ENCODE results near the gene PIP4K2C. TPM values are rescaled to one million over a fixed set of nuclear protein-coding genes. Genes with fewer than 3 reads are reported as not detected.
A peak's percentile ranks its signal among the peaks of the same experiment; 100 is the strongest.

PIP4K2C gene
- total RNA-seq, 4 donors from 2014 or later = 38.4 to 308 (median 45.8) TPM

DNA sequence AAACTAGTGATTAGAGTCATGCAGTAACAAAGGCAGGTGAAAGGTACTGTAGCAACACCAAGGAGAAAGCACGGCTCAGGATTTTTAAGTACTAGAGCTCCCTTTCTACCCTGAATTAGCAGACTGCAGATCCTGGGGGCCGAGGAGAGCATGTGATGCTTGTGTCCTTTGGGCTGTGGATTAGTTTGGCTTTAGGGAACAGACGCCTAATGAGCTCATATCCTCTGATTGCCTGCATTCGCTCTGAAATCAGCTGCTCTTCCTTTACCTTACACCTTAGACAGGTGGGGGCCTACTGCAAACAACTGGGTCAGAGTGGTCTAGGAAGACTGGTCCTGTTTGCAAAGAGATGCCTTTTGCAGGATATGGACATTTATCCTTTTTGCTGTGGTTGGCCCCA, 2.2 kb downstream of the PIP4K2C start:
- no peaks in the 10 kb centered on the region for H3K27me3 ChIP-seq
- H3K36me3 ChIP-seq = peaks cover 0 to 14% (median 0%) of the 10 kb centered on the region in 4 donors
- H3K4me1 ChIP-seq = peaks cover 7 to 20% (median 17%) of the 10 kb centered on the region in 4 donors
- intact Hi-C loops (cut with DNase I; ENCODE audit: low total_unique reads) (no loop called here), in situ Hi-C loops (cut with MboI; ENCODE audit: low pct_ligation_motif_present in 1 of 4, low pct_unique_long_range_greater_than_20kb in 1 of 4, low sequenced_read_pairs in 3 of 4) (no loop called here)
- DNase-seq = no peak
- H3K4me3 ChIP-seq = no peak overlapping the region
- TF ChIP-seq EP300 (IDR thresholded peaks at IDR 0.05; ENCODE audit: low read depth) (no peak), POLR2A (IDR thresholded peaks at IDR 0.05) (no peak), POLR2AphosphoS5 (IDR thresholded peaks at IDR 0.05) (no peak)
- TF ChIP-seq, protein P1, sequence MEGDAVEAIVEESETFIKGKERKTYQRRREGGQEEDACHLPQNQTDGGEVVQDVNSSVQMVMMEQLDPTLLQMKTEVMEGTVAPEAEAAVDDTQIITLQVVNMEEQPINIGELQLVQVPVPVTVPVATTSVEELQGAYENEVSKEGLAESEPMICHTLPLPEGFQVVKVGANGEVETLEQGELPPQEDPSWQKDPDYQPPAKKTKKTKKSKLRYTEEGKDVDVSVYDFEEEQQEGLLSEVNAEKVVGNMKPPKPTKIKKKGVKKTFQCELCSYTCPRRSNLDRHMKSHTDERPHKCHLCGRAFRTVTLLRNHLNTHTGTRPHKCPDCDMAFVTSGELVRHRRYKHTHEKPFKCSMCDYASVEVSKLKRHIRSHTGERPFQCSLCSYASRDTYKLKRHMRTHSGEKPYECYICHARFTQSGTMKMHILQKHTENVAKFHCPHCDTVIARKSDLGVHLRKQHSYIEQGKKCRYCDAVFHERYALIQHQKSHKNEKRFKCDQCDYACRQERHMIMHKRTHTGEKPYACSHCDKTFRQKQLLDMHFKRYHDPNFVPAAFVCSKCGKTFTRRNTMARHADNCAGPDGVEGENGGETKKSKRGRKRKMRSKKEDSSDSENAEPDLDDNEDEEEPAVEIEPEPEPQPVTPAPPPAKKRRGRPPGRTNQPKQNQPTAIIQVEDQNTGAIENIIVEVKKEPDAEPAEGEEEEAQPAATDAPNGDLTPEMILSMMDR (IDR thresholded peaks at IDR 0.05) = no peak
- H3K9me3 ChIP-seq = no peaks in the 10 kb centered on the region
- WGBS, 2 donors (ENCODE audit: low coverage in 1 of 2) = 88% methylated on average over 4 of the region's 4 CpGs; no CpG with 5 or more reads in 1 of the 2 donors
- H3K27ac ChIP-seq = no peak overlapping the region

- H3K27ac ChIP-seq = no peak overlapping the region
- no peaks in the 10 kb centered on the region for H3K9me3 ChIP-seq
- 70 to 74% methylated on average over 2 of the region's 2 CpGs for WGBS, 2 donors (ENCODE audit: low coverage in 1 of 2)
- no peak for TF ChIP-seq EP300 (IDR thresholded peaks at IDR 0.05; ENCODE audit: low read depth)
- TF ChIP-seq POLR2A (IDR thresholded peaks at IDR 0.05) = no peak
- no peak for TF ChIP-seq POLR2AphosphoS5 (IDR thresholded peaks at IDR 0.05)
- TF ChIP-seq, protein P1 (IDR thresholded peaks at IDR 0.05) = no peak
- H3K4me1 ChIP-seq = peaks cover 0 to 19% (median 5%) of the 10 kb centered on the region in 4 donors
- H3K27me3 ChIP-seq = peaks cover 12% of the 10 kb centered on the region
- intact Hi-C loops (cut with DNase I; ENCODE audit: low total_unique reads) (no loop called here), in situ Hi-C loops (cut with MboI; ENCODE audit: low pct_ligation_motif_present in 1 of 4, low pct_unique_long_range_greater_than_20kb in 1 of 4, low sequenced_read_pairs in 3 of 4) (no loop called here)
- H3K36me3 ChIP-seq = peaks cover 0 to 42% (median 12%) of the 10 kb centered on the region in 4 donors
- H3K4me3 ChIP-seq = no peak overlapping the region
- DNase-seq = no peak
Measured at GRCh38 chr12:57600395-57600794, 9.4 kb downstream of the PIP4K2C start.

DNA sequence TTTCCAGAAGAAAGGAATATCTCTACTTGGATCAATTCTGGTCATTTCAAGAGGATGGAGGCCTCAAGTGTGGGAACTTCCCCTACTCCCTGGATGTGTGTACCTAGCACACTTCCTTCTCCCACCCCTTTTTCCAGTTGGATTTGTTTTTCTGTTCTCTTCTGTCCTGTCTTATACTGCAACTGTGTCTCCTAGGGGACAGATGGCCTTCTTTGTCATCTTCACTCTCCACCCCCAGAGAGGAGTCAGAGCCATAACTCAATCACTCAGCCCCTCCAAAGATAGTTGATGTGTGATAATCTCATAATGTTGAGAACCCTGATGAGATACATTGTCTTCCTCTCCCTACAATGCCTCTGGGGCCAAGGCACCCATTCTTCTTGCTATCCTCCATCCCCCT, 11.6 kb downstream of the PIP4K2C start:
- intact Hi-C loops (cut with DNase I; ENCODE audit: low total_unique reads) = no loop called here
- Histone ChIP-seq H3K9me3 (no peaks in the 10 kb centered on the region), H3K27ac (no peak overlapping the region), H3K36me3 (peaks cover 0 to 33% (median 12%) of the 10 kb centered on the region in 4 donors), H3K4me1 (peaks cover 0 to 24% (median 12%) of the 10 kb centered on the region in 4 donors), H3K27me3 (peaks cover 19% of the 10 kb centered on the region), H3K4me3 (no peak overlapping the region)
- in situ Hi-C loops (cut with MboI; ENCODE audit: low pct_ligation_motif_present in 1 of 4, low pct_unique_long_range_greater_than_20kb in 1 of 4, low sequenced_read_pairs in 3 of 4) = no loop called here
- DNase-seq = no peak
- no peak for TF ChIP-seq EP300 (IDR thresholded peaks at IDR 0.05; ENCODE audit: low read depth)
- TF ChIP-seq POLR2AphosphoS5 (IDR thresholded peaks at IDR 0.05) = no peak
- TF ChIP-seq, protein P1 (IDR thresholded peaks at IDR 0.05) = no peak
- no peak for TF ChIP-seq POLR2A (IDR thresholded peaks at IDR 0.05)

- H3K4me1 ChIP-seq = peaks cover 0 to 24% (median 12%) of the 10 kb centered on the region in 4 donors
- peak overlapping the region; percentile 81 to 95 (median 90) for H3K27ac ChIP-seq
- no peak for DNase-seq
- H3K4me3 ChIP-seq = no peak overlapping the region
- peaks cover 19% of the 10 kb centered on the region for H3K27me3 ChIP-seq
- intact Hi-C loops (cut with DNase I; ENCODE audit: low total_unique reads) (no loop called here), in situ Hi-C loops (cut with MboI; ENCODE audit: low pct_ligation_motif_present in 1 of 4, low pct_unique_long_range_greater_than_20kb in 1 of 4, low sequenced_read_pairs in 3 of 4) (no loop called here)
- H3K9me3 ChIP-seq = no peaks in the 10 kb centered on the region
- no peak for TF ChIP-seq POLR2A (IDR thresholded peaks at IDR 0.05)
- no peak for TF ChIP-seq EP300 (IDR thresholded peaks at IDR 0.05; ENCODE audit: low read depth)
- TF ChIP-seq, protein P1 (IDR thresholded peaks at IDR 0.05) = no peak
- no peak for TF ChIP-seq POLR2AphosphoS5 (IDR thresholded peaks at IDR 0.05)
- WGBS, 2 donors (ENCODE audit: low coverage in 1 of 2) = 61 to 80% methylated on average over 2 of the region's 2 CpGs
- H3K36me3 ChIP-seq = peaks cover 0 to 28% (median 12%) of the 10 kb centered on the region in 4 donors
Measured at GRCh38 chr12:57603324-57603723, 12.3 kb downstream of the PIP4K2C start.
